Ascending aorta (tissue), 2 donors: ENCODE results near the gene CYTH4. TPM values are rescaled to one million over a fixed set of nuclear protein-coding genes. Genes with fewer than 3 reads are reported as not detected.

Source experiments
- DNase-seq, 2 donors: peaks; one replicate each; pipeline ENCODE4 v3.0.0-alpha.2; 2019; ENCODE audit warnings: low spot score in 2 of 2
- H3K27ac ChIP-seq, 2 donors: fragments of 200-600 bp; sonication (generic); one replicate each; pipeline ENCODE4 v1.5.1; 2016 to 2017; ENCODE audit warnings: mild to moderate bottlenecking in 1 of 2
- H3K27me3 ChIP-seq: fragments of 200-600 bp; sonication (generic); one replicate; pipeline ENCODE4 v1.5.1; 2017
- H3K36me3 ChIP-seq, 2 donors: fragments of 200-600 bp; sonication (generic); one replicate each; pipeline ENCODE4 v1.5.1; 2016
- H3K4me1 ChIP-seq, 2 donors: fragments of 200-600 bp; sonication (generic); one replicate each; pipeline ENCODE4 v1.5.1; 2016 to 2017; ENCODE audit warnings: mild to moderate bottlenecking in 1 of 2
- H3K4me3 ChIP-seq, 2 donors: fragments of 200-600 bp; sonication (generic); one replicate each; pipeline ENCODE4 v1.5.1; 2016 to 2017; ENCODE audit warnings: mild to moderate bottlenecking in 1 of 2
- H3K9me3 ChIP-seq, 2 donors: fragments of 200-600 bp; sonication (generic); one replicate each; pipeline ENCODE4 v1.5.1; 2016
- CTCF ChIP-seq, 3 experiments: fragments of 200-600 bp in 2 of 3; fragments of 450-650 bp in 1 of 3; sonication (generic) in 2 of 3; IDR thresholded peaks; one replicate each; pipeline ENCODE4 v1.5.1; 2016 to 2019; ENCODE audit warnings: antibody characterized with exemption in 3 of 3, mild to moderate bottlenecking in 1 of 3, moderate library complexity in 1 of 3
- intact Hi-C: fragments of 100-400 bp; cut with DNase I; formaldehyde crosslinking; loops from one replicate; pipeline ENCODE4 v1.15.1; 2023
- total RNA-seq: library from RNA; depleted of rRNA; stranded (reverse); fragments of >200 nt; gene quantifications from one replicate; pipeline ENCODE4 v1.1.0, GENCODE V29; 2016

The CYTH4 gene
- total RNA-seq, 1 donor from 2014 or later, result 130 TPM

- no peaks in the 10 kb centered on the region for H3K9me3 ChIP-seq
- H3K27me3 ChIP-seq, result no peaks in the 10 kb centered on the region
- intact Hi-C loops, result no loop called here
- H3K27ac ChIP-seq, result no peak overlapping the region
- TF ChIP-seq CTCF (IDR thresholded peaks at IDR 0.05), result no peak
- H3K4me1 ChIP-seq, result no peaks in the 10 kb centered on the region
- no peak for DNase-seq
- no peaks in the 10 kb centered on the region for H3K36me3 ChIP-seq
- H3K4me3 ChIP-seq, result no peak overlapping the region
Observed at GRCh38 chr22:37349043-37349814, 66.9 kb downstream of the CYTH4 start.

- intact Hi-C loops, result no loop called here
- no peak overlapping the region for H3K4me3 ChIP-seq
- no peak for DNase-seq
- H3K27me3 ChIP-seq, result no peaks in the 10 kb centered on the region
- H3K27ac ChIP-seq, result no peak overlapping the region
- no peak for TF ChIP-seq CTCF (IDR thresholded peaks at IDR 0.05)
- H3K4me1 ChIP-seq, result no peaks in the 10 kb centered on the region
- no peaks in the 10 kb centered on the region for H3K36me3 ChIP-seq
- no peaks in the 10 kb centered on the region for H3K9me3 ChIP-seq
Observed at GRCh38 chr22:37351232-37351631, 68.9 kb downstream of the CYTH4 start.

- no peaks in the 10 kb centered on the region for H3K4me1 ChIP-seq
- intact Hi-C loops, result no loop called here
Observed at GRCh38 chr22:37352481-37352880, 70.2 kb downstream of the CYTH4 start.

GRCh38 chr22:37353839-37354238 is 71.5 kb downstream of the CYTH4 start:
- Histone ChIP-seq H3K4me3 (no peak overlapping the region), H3K27ac (no peak overlapping the region), H3K27me3 (no peaks in the 10 kb centered on the region), H3K36me3 (no peaks in the 10 kb centered on the region), H3K9me3 (no peaks in the 10 kb centered on the region), H3K4me1 (no peaks in the 10 kb centered on the region)
- no peak for DNase-seq
- no peak for TF ChIP-seq CTCF (IDR thresholded peaks at IDR 0.05)
- intact Hi-C loops, result no loop called here

More at GRCh38 chr22:37352481-37352880, 70.2 kb downstream of the CYTH4 start:
- TF ChIP-seq CTCF (IDR thresholded peaks at IDR 0.05), result no peak
- Histone ChIP-seq H3K27me3 (no peaks in the 10 kb centered on the region), H3K36me3 (no peaks in the 10 kb centered on the region), H3K4me3 (no peak overlapping the region), H3K9me3 (no peaks in the 10 kb centered on the region), H3K27ac (no peak overlapping the region)
- no peak for DNase-seq

GRCh38 chr22:37354261-37354660 is 72.0 kb downstream of the CYTH4 start:
- H3K27ac ChIP-seq, result no peak overlapping the region
- no peaks in the 10 kb centered on the region for H3K36me3 ChIP-seq
- H3K4me1 ChIP-seq, result no peaks in the 10 kb centered on the region
- H3K4me3 ChIP-seq, result no peak overlapping the region
- no peak for TF ChIP-seq CTCF (IDR thresholded peaks at IDR 0.05)
- DNase-seq, result no peak
- intact Hi-C loops, result no loop called here
- no peaks in the 10 kb centered on the region for H3K9me3 ChIP-seq
- no peaks in the 10 kb centered on the region for H3K27me3 ChIP-seq
